Stimulated activated CD4-positive, alpha-beta T cell treated with anti-CD3 and anti-CD28 coated beads, TNF-alpha, amount 100 ng/mL, for 48 hours (primary cell): Measurements from ENCODE around the gene FRYL.
"Not testable (repeated sequence)": the region's sequence is repeated elsewhere in the genome, so short reads cannot be mapped to it uniquely, and the experiment has no call there.

ENCODE experiments used
- DNase-seq, 3 donors: peaks; one replicate each; pipeline ENCODE4 v3.0.0-alpha.2; 2020; ENCODE audit warnings: low read depth in 3 of 3

Gene FRYL

GRCh38 chr4:48779998-48780864 is at the start of gene FRYL:
Gene FRYL (minus strand): TSS chr4:48780279. CDS start chr4:48634410, 145,869 bp downstream.
- DNase-seq, result peak; percentile 97 to 98 (median 97)

GRCh38 chr4:48827622-48828021 is 47.5 kb upstream of the FRYL start:
- no peak for DNase-seq

- DNase-seq, result not testable (repeated sequence)
Observed at GRCh38 chr4:48821431-48821830, 41.4 kb upstream of the FRYL start.

GRCh38 chr4:48816971-48817370 is 36.9 kb upstream of the FRYL start:
- no peak for DNase-seq

- not testable (repeated sequence) for DNase-seq
Observed at GRCh38 chr4:48816297-48816696, 36.2 kb upstream of the FRYL start.

GRCh38 chr4:48815483-48815882 is 35.4 kb upstream of the FRYL start:
- DNase-seq, result no peak

GRCh38 chr4:48813964-48814363 is 33.9 kb upstream of the FRYL start:
- DNase-seq, result no peak

- no peak for DNase-seq
Observed at GRCh38 chr4:48812866-48813265, 32.8 kb upstream of the FRYL start.

- DNase-seq, result no peak
Observed at GRCh38 chr4:48804584-48805301, 24.7 kb upstream of the FRYL start.

- DNase-seq, result no peak
Observed at GRCh38 chr4:48801016-48801715, 21.1 kb upstream of the FRYL start.

GRCh38 chr4:48800155-48800554 is 20.1 kb upstream of the FRYL start:
- not testable (repeated sequence) for DNase-seq

GRCh38 chr4:48799157-48799556 is 19.1 kb upstream of the FRYL start:
- DNase-seq, result no peak

GRCh38 chr4:48798117-48798516 is 18.0 kb upstream of the FRYL start:
- no peak for DNase-seq

- DNase-seq, result no peak
Observed at GRCh38 chr4:48796927-48797679, 17.0 kb upstream of the FRYL start.

- DNase-seq, result no peak
Observed at GRCh38 chr4:48796191-48796926, 16.3 kb upstream of the FRYL start.

GRCh38 chr4:48795108-48795507 is 15.0 kb upstream of the FRYL start:
- DNase-seq, result no peak

GRCh38 chr4:48792348-48793006 is 12.4 kb upstream of the FRYL start:
- DNase-seq, result no peak

- DNase-seq, result no peak
Observed at GRCh38 chr4:48791313-48791712, 11.2 kb upstream of the FRYL start.

GRCh38 chr4:48790561-48790960 is 10.5 kb upstream of the FRYL start:
- no peak for DNase-seq

GRCh38 chr4:48787056-48787455 is 7.0 kb upstream of the FRYL start:
- no peak for DNase-seq
